ENCODE results near the gene IGSF8.
A peak's percentile ranks its signal among the peaks of the same experiment; 100 is the strongest.

IGSF8 gene

DNA sequence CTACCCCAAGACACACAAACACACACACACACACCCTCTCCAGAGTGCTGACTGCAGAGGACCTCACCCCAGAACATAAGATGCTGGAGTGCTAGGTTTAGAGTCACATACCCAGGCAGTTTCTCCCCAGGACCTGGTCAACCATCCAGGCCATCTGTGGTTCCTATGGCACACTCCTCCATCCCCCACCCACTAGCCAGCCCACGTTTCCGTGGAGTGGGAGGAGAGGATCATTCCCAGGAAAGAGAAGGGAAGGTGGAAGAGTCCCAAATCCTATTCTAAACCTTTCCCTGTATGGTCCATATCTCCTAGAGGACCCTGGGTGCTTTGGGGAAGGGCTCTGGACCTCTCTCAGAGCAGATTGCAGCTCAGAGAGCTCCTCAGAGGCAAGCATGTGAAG lies 15.9 kb downstream of the IGSF8 start:
- peaks cover 63% of the 10 kb centered on the region for H3K27me3 ChIP-seq
- TF ChIP-seq, protein P1, sequence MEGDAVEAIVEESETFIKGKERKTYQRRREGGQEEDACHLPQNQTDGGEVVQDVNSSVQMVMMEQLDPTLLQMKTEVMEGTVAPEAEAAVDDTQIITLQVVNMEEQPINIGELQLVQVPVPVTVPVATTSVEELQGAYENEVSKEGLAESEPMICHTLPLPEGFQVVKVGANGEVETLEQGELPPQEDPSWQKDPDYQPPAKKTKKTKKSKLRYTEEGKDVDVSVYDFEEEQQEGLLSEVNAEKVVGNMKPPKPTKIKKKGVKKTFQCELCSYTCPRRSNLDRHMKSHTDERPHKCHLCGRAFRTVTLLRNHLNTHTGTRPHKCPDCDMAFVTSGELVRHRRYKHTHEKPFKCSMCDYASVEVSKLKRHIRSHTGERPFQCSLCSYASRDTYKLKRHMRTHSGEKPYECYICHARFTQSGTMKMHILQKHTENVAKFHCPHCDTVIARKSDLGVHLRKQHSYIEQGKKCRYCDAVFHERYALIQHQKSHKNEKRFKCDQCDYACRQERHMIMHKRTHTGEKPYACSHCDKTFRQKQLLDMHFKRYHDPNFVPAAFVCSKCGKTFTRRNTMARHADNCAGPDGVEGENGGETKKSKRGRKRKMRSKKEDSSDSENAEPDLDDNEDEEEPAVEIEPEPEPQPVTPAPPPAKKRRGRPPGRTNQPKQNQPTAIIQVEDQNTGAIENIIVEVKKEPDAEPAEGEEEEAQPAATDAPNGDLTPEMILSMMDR (IDR thresholded peaks at IDR 0.05; ENCODE audit: low read depth, low read length): no peak

GRCh38 chr1:160081261-160081936 lies 17.0 kb downstream of the IGSF8 start, which contains the start of gene KCNJ9:
TSS of gene KCNJ9 (plus strand) at chr1:160081538. CDS start at chr1:160084031, 2,493 bp downstream.
- H3K9me3 ChIP-seq: no peaks in the 10 kb centered on the region
- DNase-seq: no peak
- H3K27me3 ChIP-seq: peaks cover 72% of the 10 kb centered on the region
- TF ChIP-seq, protein P1 (IDR thresholded peaks at IDR 0.05; ENCODE audit: low read depth, low read length): no peak
- H3K4me1 ChIP-seq: no peaks in the 10 kb centered on the region
- H3K36me3 ChIP-seq: no peaks in the 10 kb centered on the region
- H3K4me3 ChIP-seq (ENCODE audit: low read depth, low read length): no peak within 1 kb of the TSS

More for the DNA sequence above, 15.9 kb downstream of the IGSF8 start:
- no peak for DNase-seq
- Histone ChIP-seq H3K4me3 (ENCODE audit: low read depth, low read length) (no peak overlapping the region), H3K36me3 (no peaks in the 10 kb centered on the region), H3K4me1 (no peaks in the 10 kb centered on the region), H3K9me3 (no peaks in the 10 kb centered on the region)

GRCh38 chr1:160080381-160081100 lies 17.9 kb downstream of the IGSF8 start:
- H3K27me3 ChIP-seq: peaks cover 81% of the 10 kb centered on the region
- H3K36me3 ChIP-seq: no peaks in the 10 kb centered on the region
- H3K4me1 ChIP-seq: no peaks in the 10 kb centered on the region
- H3K4me3 ChIP-seq (ENCODE audit: low read depth, low read length): no peak overlapping the region
- TF ChIP-seq, protein P1 (IDR thresholded peaks at IDR 0.05; ENCODE audit: low read depth, low read length): no peak
- no peaks in the 10 kb centered on the region; the same call in 1 of the 2 replicates for H3K9me3 ChIP-seq
- no peak for DNase-seq

- Histone ChIP-seq H3K9me3 (no peaks in the 10 kb centered on the region; the same call in 1 of the 2 replicates), H3K27me3 (peaks cover 89% of the 10 kb centered on the region), H3K4me1 (no peaks in the 10 kb centered on the region), H3K36me3 (no peaks in the 10 kb centered on the region), H3K4me3 (ENCODE audit: low read depth, low read length) (no peak overlapping the region)
- TF ChIP-seq, protein P1 (IDR thresholded peaks at IDR 0.05; ENCODE audit: low read depth, low read length): no peak
- no peak for DNase-seq
Observed at GRCh38 chr1:160079448-160079847, 19.0 kb downstream of the IGSF8 start.

GRCh38 chr1:160078512-160079195 lies 19.8 kb downstream of the IGSF8 start:
- TF ChIP-seq, protein P1 (IDR thresholded peaks at IDR 0.05; ENCODE audit: low read depth, low read length): peak; percentile 90
- no peaks in the 10 kb centered on the region for H3K36me3 ChIP-seq
- peaks cover 81% of the 10 kb centered on the region for H3K27me3 ChIP-seq
- no peaks in the 10 kb centered on the region; the same call in 1 of the 2 replicates for H3K9me3 ChIP-seq
- H3K4me1 ChIP-seq: no peaks in the 10 kb centered on the region
- peak; percentile 59 for DNase-seq
- no peak overlapping the region for H3K4me3 ChIP-seq (ENCODE audit: low read depth, low read length)

Data from BE2C (cell line).